NB4 (cell line): ENCODE data around the gene GNG13.
A peak's percentile ranks its signal among the peaks of the same experiment; 100 is the strongest.

Source experiments
- DNase-seq: peaks from one replicate; pipeline ENCODE4 v3.0.0; 2010; ENCODE audit warnings: low read depth
- H3K4me3 ChIP-seq: one replicate; pipeline ENCODE4 v1.5.1; 2011; ENCODE audit warnings: mild to moderate bottlenecking, low read depth, low read length, moderate library complexity
- CTCF ChIP-seq: IDR thresholded peaks from one replicate; pipeline ENCODE4 v1.5.1; 2012; ENCODE audit warnings: low read depth, low read length
- MYC ChIP-seq: IDR thresholded peaks from 2 replicates; pipeline ENCODE4 v1.6.1; 2011; ENCODE audit warnings: low read depth, low read length
- POLR2A ChIP-seq: IDR thresholded peaks from 2 replicates; pipeline ENCODE4 v1.6.1; 2011; ENCODE audit warnings: mild to moderate bottlenecking; ENCODE audit not compliant: insufficient read length; ENCODE audit errors: extremely low read depth
- TF ChIP-seq, protein P1 (sequence below): IDR thresholded peaks from 2 replicates; pipeline ENCODE4 v1.6.1; 2011; ENCODE audit warnings: low read depth, low read length

Gene GNG13

DNA sequence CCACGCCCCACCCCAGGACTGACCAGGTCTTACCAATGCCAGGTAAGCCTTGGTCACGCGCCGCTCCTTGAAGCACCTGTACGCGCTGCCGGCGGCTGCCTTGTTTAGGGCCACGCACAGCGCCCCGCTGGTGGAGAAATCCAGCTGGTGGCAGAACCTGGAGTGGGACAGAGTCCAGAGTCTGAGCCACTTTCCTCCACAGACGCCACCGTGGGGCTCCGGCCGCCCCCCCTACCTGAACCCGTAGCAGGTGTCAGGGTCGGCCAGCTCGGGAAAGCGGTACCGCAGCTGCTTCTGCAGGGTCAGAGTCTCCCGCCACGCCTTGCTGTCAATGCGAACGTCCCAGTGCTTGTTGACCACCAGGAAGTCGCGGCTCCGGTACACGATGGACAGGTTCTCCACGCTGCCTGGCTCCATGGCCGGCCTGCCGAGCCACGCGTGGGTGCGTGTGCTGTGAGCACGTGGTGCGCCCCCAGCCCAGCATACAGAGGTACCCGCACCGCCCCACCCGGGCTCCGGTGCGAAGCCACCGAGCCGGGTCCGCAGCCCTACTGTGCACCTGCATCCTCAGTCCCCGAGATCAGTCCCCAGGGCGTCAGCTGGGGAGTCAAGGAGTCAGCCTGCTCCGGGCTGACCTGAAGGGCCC, 13.1 kb downstream of the GNG13 start:
- TF ChIP-seq, protein P1, sequence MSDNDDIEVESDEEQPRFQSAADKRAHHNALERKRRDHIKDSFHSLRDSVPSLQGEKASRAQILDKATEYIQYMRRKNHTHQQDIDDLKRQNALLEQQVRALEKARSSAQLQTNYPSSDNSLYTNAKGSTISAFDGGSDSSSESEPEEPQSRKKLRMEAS, result no peak
- TF ChIP-seq POLR2A (no peak), MYC (no peak), CTCF (no peak)
- no peak for DNase-seq
- H3K4me3 ChIP-seq, result peak overlapping the region; percentile 75

GRCh38 chr16:785563-786535, 14.7 kb downstream of the GNG13 start:
- no peak overlapping the region for H3K4me3 ChIP-seq
- TF ChIP-seq CTCF, result peak; percentile 54
- TF ChIP-seq, protein P1, result no peak
- peak; percentile 58 for DNase-seq

DNA sequence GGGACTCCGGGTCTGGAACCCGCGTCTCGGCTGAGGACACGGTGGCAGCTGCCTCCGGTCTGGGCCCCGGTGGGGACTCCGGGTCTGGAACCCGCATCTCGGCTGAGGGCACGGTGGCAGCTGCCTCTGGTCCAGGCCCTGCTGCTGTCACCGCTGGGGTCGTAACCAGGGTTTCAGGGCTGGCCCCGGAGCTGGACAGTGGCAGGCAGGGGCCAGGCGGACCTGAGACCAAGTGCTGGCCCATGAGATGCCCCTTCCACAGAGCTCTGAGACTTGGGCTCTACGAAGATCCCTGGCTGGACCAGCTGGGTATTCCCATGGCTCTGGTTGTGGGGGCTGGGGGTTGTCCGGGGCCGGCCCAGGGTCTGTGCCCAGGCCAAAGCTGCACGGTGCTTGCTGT, 16.1 kb downstream of the GNG13 start:
- DNase-seq, result no peak
- no peak overlapping the region for H3K4me3 ChIP-seq
- TF ChIP-seq, protein P1, result no peak

DNA sequence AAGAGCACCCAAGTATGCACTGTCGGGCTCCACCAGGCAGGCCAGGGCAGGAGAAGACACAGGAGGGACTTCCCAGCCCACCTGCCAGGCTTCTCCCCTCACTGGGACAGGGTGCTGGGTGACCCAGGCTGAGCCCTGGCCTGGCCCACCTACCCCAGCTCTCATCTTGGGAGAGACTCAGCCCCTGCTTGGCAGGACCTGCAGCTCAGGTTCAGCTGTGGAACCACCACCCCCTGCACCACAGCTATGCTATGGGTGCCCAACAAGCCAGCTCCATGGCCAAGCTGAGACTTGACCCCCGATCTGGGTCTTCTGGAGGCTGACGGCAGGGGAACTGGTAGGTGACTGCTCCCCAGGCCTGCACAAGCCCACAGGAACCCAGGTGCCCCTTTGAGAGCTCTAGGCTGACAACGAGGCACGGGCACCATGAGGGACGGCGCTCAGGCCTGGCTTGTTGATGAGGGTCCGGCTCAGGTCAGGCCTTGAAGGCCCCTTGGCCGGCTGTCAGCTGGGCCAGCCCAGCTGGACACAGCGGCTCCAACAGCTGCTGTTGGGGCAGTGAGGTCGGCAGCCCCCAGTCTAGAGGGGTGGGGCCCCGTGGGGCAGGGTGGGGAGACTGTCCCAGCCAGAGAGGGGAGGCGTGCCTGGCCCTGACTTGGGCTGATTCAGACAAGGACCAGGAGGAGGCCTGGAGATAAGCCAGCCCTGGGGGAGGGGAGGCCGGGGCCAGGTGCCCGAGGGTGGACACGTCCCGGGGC, 17.0 kb downstream of the GNG13 start:
- DNase-seq, result no peak
- no peak for TF ChIP-seq POLR2A
- no peak for TF ChIP-seq MYC
- TF ChIP-seq, protein P1, result no peak
- TF ChIP-seq CTCF, result no peak

DNA sequence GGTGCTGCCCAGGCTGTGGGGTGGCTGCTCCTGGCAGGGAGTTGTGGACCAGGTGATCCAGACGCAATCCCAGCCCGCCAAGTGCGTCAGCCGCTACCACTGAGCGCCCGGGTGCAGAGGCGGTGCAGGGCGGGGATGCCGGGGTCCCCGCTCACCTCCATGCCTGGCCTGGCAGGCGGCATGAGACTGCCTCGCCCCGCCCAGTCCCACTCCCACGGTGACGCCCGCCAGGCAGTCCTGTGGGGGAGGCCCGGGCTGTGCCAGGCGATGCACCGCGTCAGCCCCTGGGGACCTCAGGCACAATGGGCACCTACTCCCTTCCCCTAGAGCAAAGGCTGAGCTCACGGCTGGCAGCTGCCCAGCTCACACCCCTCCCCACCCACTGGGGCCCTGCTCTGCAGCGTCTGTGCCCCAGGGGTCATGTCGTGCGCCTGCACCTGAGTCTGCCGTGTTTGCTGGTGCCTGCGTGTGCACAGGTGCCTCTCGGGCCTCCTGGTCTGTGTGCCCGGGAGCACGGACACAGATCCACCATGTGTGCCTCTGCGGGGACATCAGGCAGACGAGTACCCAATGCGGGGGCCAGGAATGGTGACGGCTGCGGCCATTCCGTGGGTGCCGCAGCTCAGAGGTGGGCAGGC, 17.6 kb downstream of the GNG13 start:
- no peak for DNase-seq
- TF ChIP-seq POLR2A (no peak), CTCF (no peak), MYC (no peak)
- TF ChIP-seq, protein P1, result no peak
- H3K4me3 ChIP-seq, result no peak overlapping the region

More for the DNA sequence above, 17.0 kb downstream of the GNG13 start:
- H3K4me3 ChIP-seq, result no peak overlapping the region
